OCI-LY3 (cell line): ENCODE data around the gene KCNN3.

Experiments used
- EZH2phosphoT487 ChIP-seq: fragments of 200-600 bp; shearing (Covaris generic); IDR thresholded peaks from 2 replicates; pipeline ENCODE4 v1.6.1; 2018; ENCODE audit warnings: antibody characterized with exemption, mixed run types, low read depth
- TF ChIP-seq, protein P1 (sequence below): fragments of 200-600, 300-600 bp; sonication (generic); IDR thresholded peaks from 2 replicates; pipeline ENCODE4 v1.5.1; 2014; ENCODE audit warnings: antibody characterized with exemption, low read length, low read depth

DNA sequence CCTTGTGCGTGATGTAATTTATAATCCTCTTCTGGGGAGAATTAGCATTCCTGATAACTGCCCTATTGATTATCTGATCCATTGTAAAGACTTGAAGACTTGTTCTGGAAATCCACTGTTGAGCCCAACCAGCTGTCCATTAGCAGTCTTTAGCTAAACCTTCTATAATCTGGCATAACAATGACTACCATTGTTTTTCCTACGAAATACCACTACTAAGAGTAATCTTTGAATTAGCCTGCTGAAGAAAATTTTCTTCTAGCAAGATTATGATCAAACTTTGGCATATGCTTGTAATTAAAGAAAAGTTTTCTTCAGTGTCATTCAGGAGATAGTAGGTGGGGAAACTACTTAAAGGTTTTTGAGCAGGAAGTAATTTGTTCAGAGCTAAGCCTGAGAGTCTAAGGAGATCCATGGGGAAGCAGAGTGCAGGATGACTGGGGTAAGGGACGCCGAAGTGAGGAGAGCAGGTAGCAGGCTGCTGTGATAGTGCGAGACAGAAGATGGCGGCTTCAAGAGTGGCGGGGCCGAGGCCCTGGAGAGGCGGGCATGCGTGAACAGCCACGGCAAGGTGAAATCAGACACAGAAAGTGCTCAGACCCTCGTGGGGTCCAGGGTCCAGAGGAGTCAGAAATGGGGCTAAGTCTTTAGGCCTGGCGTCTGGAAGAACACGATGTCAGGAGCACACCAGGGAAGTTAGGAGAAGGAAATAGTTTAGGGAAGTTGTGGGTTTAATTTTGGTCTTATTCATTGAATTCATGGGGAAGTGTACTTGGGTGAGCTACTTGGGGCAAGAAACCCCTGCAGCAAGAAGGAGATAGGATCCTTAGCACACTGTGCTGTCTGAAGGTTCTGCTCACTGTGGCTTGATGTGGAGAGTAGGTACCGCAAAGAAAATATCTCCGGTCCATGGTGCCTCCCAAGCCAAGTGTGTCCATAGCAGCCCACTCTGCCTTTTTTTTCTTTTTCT, 149.5 kb downstream of the KCNN3 start:
- TF ChIP-seq EZH2phosphoT487, result no peak
- TF ChIP-seq, protein P1, sequence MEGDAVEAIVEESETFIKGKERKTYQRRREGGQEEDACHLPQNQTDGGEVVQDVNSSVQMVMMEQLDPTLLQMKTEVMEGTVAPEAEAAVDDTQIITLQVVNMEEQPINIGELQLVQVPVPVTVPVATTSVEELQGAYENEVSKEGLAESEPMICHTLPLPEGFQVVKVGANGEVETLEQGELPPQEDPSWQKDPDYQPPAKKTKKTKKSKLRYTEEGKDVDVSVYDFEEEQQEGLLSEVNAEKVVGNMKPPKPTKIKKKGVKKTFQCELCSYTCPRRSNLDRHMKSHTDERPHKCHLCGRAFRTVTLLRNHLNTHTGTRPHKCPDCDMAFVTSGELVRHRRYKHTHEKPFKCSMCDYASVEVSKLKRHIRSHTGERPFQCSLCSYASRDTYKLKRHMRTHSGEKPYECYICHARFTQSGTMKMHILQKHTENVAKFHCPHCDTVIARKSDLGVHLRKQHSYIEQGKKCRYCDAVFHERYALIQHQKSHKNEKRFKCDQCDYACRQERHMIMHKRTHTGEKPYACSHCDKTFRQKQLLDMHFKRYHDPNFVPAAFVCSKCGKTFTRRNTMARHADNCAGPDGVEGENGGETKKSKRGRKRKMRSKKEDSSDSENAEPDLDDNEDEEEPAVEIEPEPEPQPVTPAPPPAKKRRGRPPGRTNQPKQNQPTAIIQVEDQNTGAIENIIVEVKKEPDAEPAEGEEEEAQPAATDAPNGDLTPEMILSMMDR, result no peak
